SK-N-SH treated with all-trans-retinoic acid at 6 μM for 48 hours (cell line): Measurements from ENCODE around the gene ANKRD28.

ENCODE experiments used
- ATAC-seq: fragments of 200-7000 bp; cut with Tn5 transposase; 3 replicates; pipeline ENCODE4 v1.9.1; 2020; ENCODE audit warnings: mild to moderate bottlenecking, moderate library complexity
- ARNTL ChIP-seq: fragments of 450-650 bp; formaldehyde crosslinking; IDR thresholded peaks from 2 replicates; pipeline ENCODE4 v1.5.0; 2020; ENCODE audit warnings: low read depth, mild to moderate bottlenecking, moderate library complexity, borderline replicate concordance
- BACH2 ChIP-seq: fragments of 250-450 bp; sonication (Bioruptor Pico); IDR thresholded peaks from 2 replicates; pipeline ENCODE4 v1.9.0; 2021; ENCODE audit warnings: mild to moderate bottlenecking, borderline replicate concordance
- CREB5 ChIP-seq: fragments of 250-450 bp; sonication (Bioruptor Pico); IDR thresholded peaks from 2 replicates; pipeline ENCODE4 v1.5.1; 2020; ENCODE audit warnings: low read depth, mild to moderate bottlenecking, moderate library complexity
- CSDC2 ChIP-seq: fragments of 250-450 bp; sonication (Bioruptor Pico); IDR thresholded peaks from 2 replicates; pipeline ENCODE4 v1.5.0; 2020; ENCODE audit warnings: mild to moderate bottlenecking, moderate library complexity
- CSRNP3 ChIP-seq: fragments of 250-450 bp; sonication (Bioruptor Pico); IDR thresholded peaks from 2 replicates; pipeline ENCODE4 v1.5.1; 2021; ENCODE audit warnings: mild to moderate bottlenecking, moderate library complexity
- ESRRG ChIP-seq: fragments of 250-450 bp; sonication (Bioruptor Pico); IDR thresholded peaks from 2 replicates; pipeline ENCODE4 v1.6.1; 2021; ENCODE audit warnings: mild to moderate bottlenecking
- GLIS3 ChIP-seq: fragments of 250-450 bp; sonication (Bioruptor Pico); IDR thresholded peaks from 2 replicates; pipeline ENCODE4 v1.5.0; 2020; ENCODE audit warnings: mild to moderate bottlenecking, moderate library complexity
- ISL1 ChIP-seq: fragments of 250-450 bp; sonication (Bioruptor Pico); IDR thresholded peaks from 2 replicates; pipeline ENCODE4 v2.1.2; 2022; ENCODE audit warnings: mild to moderate bottlenecking, moderate library complexity
- PATZ1 ChIP-seq: fragments of 250-450 bp; sonication (Bioruptor Pico); IDR thresholded peaks from 2 replicates; pipeline ENCODE4 v1.8.0; 2020; ENCODE audit warnings: mild to moderate bottlenecking, moderate library complexity, borderline replicate concordance
- POU6F1 ChIP-seq: fragments of 250-450 bp; sonication (Bioruptor Pico); IDR thresholded peaks from 2 replicates; pipeline ENCODE4 v1.8.0; 2021; ENCODE audit warnings: low read depth, mild to moderate bottlenecking, moderate library complexity, borderline replicate concordance
- PPARA ChIP-seq: fragments of 250-450 bp; sonication (Bioruptor Pico); IDR thresholded peaks from 2 replicates; pipeline ENCODE4 v1.5.0; 2020; ENCODE audit warnings: mild to moderate bottlenecking, borderline replicate concordance
- SNAI2 ChIP-seq: fragments of 250-450 bp; sonication (Bioruptor Pico); IDR thresholded peaks from 2 replicates; pipeline ENCODE4 v1.5.0; 2020; ENCODE audit warnings: mild to moderate bottlenecking, moderate library complexity
- TCF4 ChIP-seq: fragments of 250-450 bp; sonication (Bioruptor Pico); IDR thresholded peaks from 2 replicates; pipeline ENCODE4 v1.8.0; 2021; ENCODE audit warnings: mild to moderate bottlenecking, moderate library complexity, borderline replicate concordance
- TOX ChIP-seq: fragments of 250-450 bp; sonication (Bioruptor Pico); IDR thresholded peaks from 2 replicates; pipeline ENCODE4 v1.8.0; 2021; ENCODE audit warnings: mild to moderate bottlenecking, moderate library complexity, borderline replicate concordance
- TSHZ2 ChIP-seq: fragments of 250-450 bp; sonication (Bioruptor Pico); IDR thresholded peaks from 2 replicates; pipeline ENCODE4 v1.5.0; 2020; ENCODE audit warnings: mild to moderate bottlenecking, moderate library complexity
- ZC3H10 ChIP-seq: fragments of 250-450 bp; sonication (Bioruptor Pico); IDR thresholded peaks from 2 replicates; pipeline ENCODE4 v1.5.1; 2021; ENCODE audit warnings: mild to moderate bottlenecking, moderate library complexity
- ZFP3 ChIP-seq: fragments of 250-450 bp; sonication (Bioruptor Pico); IDR thresholded peaks from 2 replicates; pipeline ENCODE4 v1.5.0; 2020; ENCODE audit warnings: mild to moderate bottlenecking, moderate library complexity
- ZFP30 ChIP-seq: fragments of 450-650 bp; formaldehyde crosslinking; IDR thresholded peaks from 2 replicates; pipeline ENCODE4 v1.5.0; 2022; ENCODE audit warnings: mild to moderate bottlenecking, moderate library complexity
- ZNF565 ChIP-seq: fragments of 450-650 bp; formaldehyde crosslinking; conservative IDR thresholded peaks from 2 replicates; pipeline ENCODE4 v1.5.0; 2020; ENCODE audit warnings: low read depth, mild to moderate bottlenecking, moderate library complexity
- ZNF70 ChIP-seq: fragments of 450-650 bp; formaldehyde crosslinking; IDR thresholded peaks from 2 replicates; pipeline ENCODE4 v1.5.0; 2020; ENCODE audit warnings: mild to moderate bottlenecking, moderate library complexity
- ZNF8 ChIP-seq: fragments of 450-650 bp; formaldehyde crosslinking; IDR thresholded peaks from 2 replicates; pipeline ENCODE4 v1.5.0; 2020; ENCODE audit warnings: mild to moderate bottlenecking, moderate library complexity

ANKRD28 gene

GRCh38 chr3:15812183-15812582 lies 14.4 kb upstream of the ANKRD28 start:
- no peak for ATAC-seq
- no peak for TF ChIP-seq ZFP3
- TF ChIP-seq ZFP30 (CRISPR knock-in tag), result no peak
- TF ChIP-seq ZC3H10 (CRISPR knock-in tag), result no peak
- TF ChIP-seq ESRRG (CRISPR knock-in tag), result no peak
- no peak for TF ChIP-seq ZNF8 (CRISPR knock-in tag)
- TF ChIP-seq PPARA (CRISPR knock-in tag), result no peak
- no peak for TF ChIP-seq ZNF70 (CRISPR knock-in tag)
- TF ChIP-seq GLIS3 (CRISPR knock-in tag), result no peak
- TF ChIP-seq TOX (CRISPR knock-in tag), result no peak
- TF ChIP-seq ZNF565 (CRISPR knock-in tag), result no peak
- no peak for TF ChIP-seq CSRNP3 (CRISPR knock-in tag)
- TF ChIP-seq CREB5 (CRISPR knock-in tag), result no peak
- TF ChIP-seq SNAI2, result no peak

GRCh38 chr3:15810702-15811101 lies 12.9 kb upstream of the ANKRD28 start:
- TF ChIP-seq ZFP30 (CRISPR knock-in tag) (no peak), SNAI2 (no peak), PATZ1 (no peak), TOX (CRISPR knock-in tag) (no peak), TCF4 (CRISPR knock-in tag) (no peak), ZC3H10 (CRISPR knock-in tag) (no peak), GLIS3 (CRISPR knock-in tag) (no peak), BACH2 (CRISPR knock-in tag) (no peak), ESRRG (CRISPR knock-in tag) (no peak), TSHZ2 (CRISPR knock-in tag) (no peak), ISL1 (no peak)
- TF ChIP-seq, all 23 proteins: peak for 0
- no peak for ATAC-seq

- no peak for ATAC-seq
- TF ChIP-seq ISL1, result no peak
- TF ChIP-seq TSHZ2 (CRISPR knock-in tag), result no peak
- TF ChIP-seq PPARA (CRISPR knock-in tag), result no peak
- TF ChIP-seq CSDC2, result no peak
- no peak for TF ChIP-seq POU6F1 (CRISPR knock-in tag)
- TF ChIP-seq ARNTL, result no peak
- no peak for TF ChIP-seq ZFP3
- no peak for TF ChIP-seq ZFP30 (CRISPR knock-in tag)
- no peak for TF ChIP-seq GLIS3 (CRISPR knock-in tag)
- TF ChIP-seq ESRRG (CRISPR knock-in tag), result no peak
- TF ChIP-seq, all 23 proteins: peak for 0
Observed at GRCh38 chr3:15809313-15809712, 11.5 kb upstream of the ANKRD28 start.
